HUES48 (cell line): ENCODE results near the gene INPP1.
A peak's percentile ranks its signal among the peaks of the same experiment; 100 is the strongest.

Experiments
- H3K27ac ChIP-seq: one replicate; pipeline ENCODE4 v1.7.0; 2013; ENCODE audit warnings: low read depth, low read length, inconsistent platforms
- H3K27me3 ChIP-seq: 2 replicates; pipeline ENCODE4 v1.6.1; 2013; ENCODE audit warnings: mild to moderate bottlenecking, low read length; ENCODE audit not compliant: control insufficient read depth, insufficient read depth
- H3K36me3 ChIP-seq: 2 replicates; pipeline ENCODE4 v1.6.1; 2013; ENCODE audit warnings: low read length; ENCODE audit not compliant: control insufficient read depth, insufficient read depth
- H3K4me1 ChIP-seq: 2 replicates; pipeline ENCODE4 v1.6.1; 2013; ENCODE audit warnings: mild to moderate bottlenecking, low read length; ENCODE audit not compliant: control insufficient read depth, insufficient read depth
- H3K4me3 ChIP-seq: 2 replicates; pipeline ENCODE4 v1.5.1; 2013; ENCODE audit warnings: mild to moderate bottlenecking, low read depth, low read length
- H3K9ac ChIP-seq: 2 replicates; pipeline ENCODE4 v1.6.1; 2013; ENCODE audit warnings: mild to moderate bottlenecking, low read depth, low read length, moderate library complexity
- H3K9me3 ChIP-seq: 2 replicates; pipeline ENCODE4 v1.6.1; 2013; ENCODE audit warnings: low read length; ENCODE audit not compliant: control insufficient read depth, insufficient read depth

INPP1 gene

GRCh38 chr2:190387422-190387821 is 44.0 kb downstream of the INPP1 start:
- no peaks in the 10 kb centered on the region for H3K36me3 ChIP-seq
- no peaks in the 10 kb centered on the region for H3K4me1 ChIP-seq
- no peaks in the 10 kb centered on the region for H3K9me3 ChIP-seq

GRCh38 chr2:190396271-190396670 is 52.9 kb downstream of the INPP1 start:
- Histone ChIP-seq H3K9ac (no peak overlapping the region), H3K4me1 (no peaks in the 10 kb centered on the region), H3K36me3 (no peaks in the 10 kb centered on the region), H3K9me3 (no peaks in the 10 kb centered on the region), H3K27me3 (no peaks in the 10 kb centered on the region), H3K27ac (no peak overlapping the region), H3K4me3 (no peak overlapping the region)

More at GRCh38 chr2:190387422-190387821, 44.0 kb downstream of the INPP1 start:
- Histone ChIP-seq H3K9ac (no peak overlapping the region), H3K27me3 (no peaks in the 10 kb centered on the region), H3K27ac (no peak overlapping the region), H3K4me3 (no peak overlapping the region)

GRCh38 chr2:190402986-190403603 is 59.7 kb downstream of the INPP1 start:
- no peak overlapping the region for H3K9ac ChIP-seq
- peaks cover 25% of the 10 kb centered on the region for H3K27me3 ChIP-seq
- H3K27ac ChIP-seq = no peak overlapping the region
- no peak overlapping the region for H3K4me3 ChIP-seq
- H3K9me3 ChIP-seq = no peaks in the 10 kb centered on the region
- H3K4me1 ChIP-seq = peaks cover 8% of the 10 kb centered on the region; the same call in 1 of the 2 replicates
- no peaks in the 10 kb centered on the region for H3K36me3 ChIP-seq

GRCh38 chr2:190404487-190404886 is 61.1 kb downstream of the INPP1 start:
- Histone ChIP-seq H3K4me1 (peaks cover 16% of the 10 kb centered on the region), H3K36me3 (no peaks in the 10 kb centered on the region), H3K27ac (no peak overlapping the region), H3K9ac (no peak overlapping the region), H3K27me3 (peaks cover 35% of the 10 kb centered on the region), H3K9me3 (no peaks in the 10 kb centered on the region), H3K4me3 (no peak overlapping the region)

- Histone ChIP-seq H3K4me1 (peaks cover 17% of the 10 kb centered on the region), H3K9ac (no peak overlapping the region), H3K27ac (no peak overlapping the region), H3K9me3 (no peaks in the 10 kb centered on the region), H3K36me3 (no peaks in the 10 kb centered on the region), H3K4me3 (no peak overlapping the region), H3K27me3 (peaks cover 40% of the 10 kb centered on the region)
Observed at GRCh38 chr2:190405070-190405469, 61.7 kb downstream of the INPP1 start.

GRCh38 chr2:190405995-190406394 is 62.6 kb downstream of the INPP1 start:
- peaks cover 17% of the 10 kb centered on the region for H3K4me1 ChIP-seq
- H3K27ac ChIP-seq = no peak overlapping the region
- H3K4me3 ChIP-seq = no peak overlapping the region
- H3K9ac ChIP-seq = no peak overlapping the region
- H3K9me3 ChIP-seq = no peaks in the 10 kb centered on the region
- peaks cover 46% of the 10 kb centered on the region for H3K27me3 ChIP-seq
- H3K36me3 ChIP-seq = no peaks in the 10 kb centered on the region

- Histone ChIP-seq H3K4me1 (peaks cover 17% of the 10 kb centered on the region), H3K9ac (no peak overlapping the region), H3K4me3 (no peak overlapping the region; the same call in 1 of the 2 replicates), H3K27ac (no peak overlapping the region), H3K9me3 (no peaks in the 10 kb centered on the region), H3K27me3 (peaks cover 46% of the 10 kb centered on the region), H3K36me3 (no peaks in the 10 kb centered on the region)
Observed at GRCh38 chr2:190406805-190407204, 63.4 kb downstream of the INPP1 start.

GRCh38 chr2:190407246-190407661 is 63.9 kb downstream of the INPP1 start:
- Histone ChIP-seq H3K27me3 (peaks cover 46% of the 10 kb centered on the region), H3K4me1 (peaks cover 17% of the 10 kb centered on the region), H3K9me3 (no peaks in the 10 kb centered on the region), H3K4me3 (peak overlapping the region; percentile 78), H3K9ac (no peak overlapping the region), H3K27ac (no peak overlapping the region), H3K36me3 (no peaks in the 10 kb centered on the region)

GRCh38 chr2:190407662-190408537 is 64.5 kb downstream of the INPP1 start, which contains the start of gene MFSD6:
TSS of gene MFSD6 (plus strand) at chr2:190408355. CDS start at chr2:190436030, 27,675 bp downstream.
- Histone ChIP-seq H3K4me1 (peaks cover 23% of the 10 kb centered on the region), H3K9ac (peak within 1 kb of the TSS; percentile 44; the same call in 1 of the 2 replicates), H3K36me3 (no peaks in the 10 kb centered on the region), H3K27ac (no peak within 1 kb of the TSS), H3K9me3 (no peaks in the 10 kb centered on the region), H3K4me3 (peak within 1 kb of the TSS; percentile 78), H3K27me3 (peaks cover 46% of the 10 kb centered on the region)

- no peak overlapping the region for H3K27ac ChIP-seq
- no peaks in the 10 kb centered on the region for H3K36me3 ChIP-seq
- H3K4me1 ChIP-seq = peaks cover 31% of the 10 kb centered on the region
- no peaks in the 10 kb centered on the region for H3K9me3 ChIP-seq
- peak overlapping the region; percentile 44; the same call in 1 of the 2 replicates for H3K9ac ChIP-seq
- peaks cover 46% of the 10 kb centered on the region for H3K27me3 ChIP-seq
- H3K4me3 ChIP-seq = peak overlapping the region; percentile 78
Observed at GRCh38 chr2:190408538-190409271, 65.3 kb downstream of the INPP1 start.
